ENCODE measurements around the gene KIFAP3. TPM values are rescaled to one million over a fixed set of nuclear protein-coding genes. Genes with fewer than 3 reads are reported as not detected.
"Not testable (repeated sequence)": the region's sequence is repeated elsewhere in the genome, so short reads cannot be mapped to it uniquely, and the experiment has no call there.

Gene KIFAP3
- total RNA-seq, 1 donor from 2014 or later, result 15.1 TPM

DNA sequence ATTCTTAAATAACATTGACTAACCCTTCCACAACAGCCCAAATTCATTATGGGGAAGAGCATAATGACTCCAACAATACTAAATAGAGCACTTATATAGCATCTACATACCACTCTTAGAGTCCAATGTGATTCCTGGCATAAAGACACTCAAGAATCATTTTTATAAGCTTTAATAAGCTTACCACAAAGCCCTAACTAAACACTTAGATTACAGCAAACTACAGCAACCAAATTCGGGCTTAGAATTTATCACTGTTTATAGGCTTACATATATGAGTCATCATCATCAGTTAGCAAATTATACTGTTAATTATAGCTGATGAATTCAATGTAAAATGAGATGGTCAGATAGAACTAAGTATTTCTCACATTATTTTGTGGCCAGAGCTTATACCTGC lies 188.1 kb downstream of the KIFAP3 start:
- DNase-seq (ENCODE audit: low spot score), result no peak
- intact Hi-C loops (cut with micrococcal nuclease), result no loop called here
- Mint-ChIP-seq H3K4me1 (ENCODE audit: low read depth) (peaks cover 41% of the 10 kb centered on the region), H3K27ac (no peak overlapping the region), H3K27me3 (ENCODE audit: low read depth) (no peaks in the 10 kb centered on the region), H3K9me3 (no peaks in the 10 kb centered on the region), H3K36me3 (ENCODE audit: low read depth) (peaks cover 45% of the 10 kb centered on the region), H3K4me3 (ENCODE audit: low read depth) (no peak overlapping the region)

GRCh38 chr1:169885207-169885606 lies 189.3 kb downstream of the KIFAP3 start:
- intact Hi-C loops (cut with micrococcal nuclease), result no loop called here
- Mint-ChIP-seq H3K27ac (no peak overlapping the region), H3K9me3 (no peaks in the 10 kb centered on the region), H3K4me1 (ENCODE audit: low read depth) (peaks cover 32% of the 10 kb centered on the region), H3K4me3 (ENCODE audit: low read depth) (no peak overlapping the region), H3K36me3 (ENCODE audit: low read depth) (peaks cover 48% of the 10 kb centered on the region), H3K27me3 (ENCODE audit: low read depth) (no peaks in the 10 kb centered on the region)
- no peak for DNase-seq (ENCODE audit: low spot score)

- no peaks in the 10 kb centered on the region for H3K9me3 Mint-ChIP-seq
- peaks cover 28% of the 10 kb centered on the region for H3K4me1 Mint-ChIP-seq (ENCODE audit: low read depth)
- H3K4me3 Mint-ChIP-seq (ENCODE audit: low read depth), result no peak overlapping the region
- H3K27me3 Mint-ChIP-seq (ENCODE audit: low read depth), result no peaks in the 10 kb centered on the region
- DNase-seq (ENCODE audit: low spot score), result no peak
- H3K27ac Mint-ChIP-seq, result no peak overlapping the region
- H3K36me3 Mint-ChIP-seq (ENCODE audit: low read depth), result peaks cover 48% of the 10 kb centered on the region
- intact Hi-C loops (cut with micrococcal nuclease), result no loop called here
Observed at GRCh38 chr1:169884634-169885033, 189.9 kb downstream of the KIFAP3 start.

GRCh38 chr1:169882039-169882511 lies 192.4 kb downstream of the KIFAP3 start:
- Mint-ChIP-seq H3K9me3 (no peaks in the 10 kb centered on the region), H3K36me3 (ENCODE audit: low read depth) (peaks cover 55% of the 10 kb centered on the region), H3K4me1 (ENCODE audit: low read depth) (peaks cover 21% of the 10 kb centered on the region), H3K4me3 (ENCODE audit: low read depth) (no peak overlapping the region), H3K27ac (no peak overlapping the region), H3K27me3 (ENCODE audit: low read depth) (no peaks in the 10 kb centered on the region)
- no peak for DNase-seq (ENCODE audit: low spot score)
- intact Hi-C loops (cut with micrococcal nuclease), result no loop called here

- Mint-ChIP-seq H3K4me1 (ENCODE audit: low read depth) (peaks cover 16% of the 10 kb centered on the region), H3K27ac (peak overlapping the region; percentile 20), H3K4me3 (ENCODE audit: low read depth) (no peak overlapping the region), H3K27me3 (ENCODE audit: low read depth) (no peaks in the 10 kb centered on the region), H3K9me3 (no peaks in the 10 kb centered on the region), H3K36me3 (ENCODE audit: low read depth) (peaks cover 56% of the 10 kb centered on the region)
- DNase-seq (ENCODE audit: low spot score), result no peak
- intact Hi-C loops (cut with micrococcal nuclease), result no loop called here
Observed at GRCh38 chr1:169879034-169879840, 195.3 kb downstream of the KIFAP3 start.

DNA sequence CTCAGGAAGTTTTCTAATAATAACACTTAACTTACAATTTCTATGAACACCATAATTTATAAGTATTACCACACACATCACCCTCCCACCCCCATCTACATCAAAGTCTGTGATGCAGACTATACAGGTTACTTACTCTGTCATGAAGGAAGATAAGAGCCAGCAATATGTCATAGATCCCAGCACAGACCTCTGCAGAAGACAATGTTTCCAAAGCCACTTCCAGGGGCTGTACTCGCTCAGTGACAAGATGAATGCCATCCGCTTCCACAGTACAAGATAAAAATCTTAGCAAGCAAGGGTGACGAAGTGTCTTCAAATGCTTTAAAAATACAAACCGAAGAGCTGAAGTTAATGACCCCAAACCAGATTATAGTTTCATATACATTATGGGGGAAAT lies 196.0 kb downstream of the KIFAP3 start:
- Mint-ChIP-seq H3K9me3 (no peaks in the 10 kb centered on the region), H3K36me3 (ENCODE audit: low read depth) (peaks cover 64% of the 10 kb centered on the region), H3K4me1 (ENCODE audit: low read depth) (peaks cover 24% of the 10 kb centered on the region)

GRCh38 chr1:169877800-169878491 lies 196.5 kb downstream of the KIFAP3 start:
- H3K27me3 Mint-ChIP-seq (ENCODE audit: low read depth), result no peaks in the 10 kb centered on the region
- H3K36me3 Mint-ChIP-seq (ENCODE audit: low read depth), result peaks cover 65% of the 10 kb centered on the region
- peaks cover 4% of the 10 kb centered on the region for H3K9me3 Mint-ChIP-seq
- intact Hi-C loops (cut with micrococcal nuclease), result no loop called here
- H3K27ac Mint-ChIP-seq, result no peak overlapping the region
- DNase-seq (ENCODE audit: low spot score), result no peak
- H3K4me3 Mint-ChIP-seq (ENCODE audit: low read depth), result no peak overlapping the region
- peaks cover 26% of the 10 kb centered on the region for H3K4me1 Mint-ChIP-seq (ENCODE audit: low read depth)

More for the DNA sequence above, 196.0 kb downstream of the KIFAP3 start:
- intact Hi-C loops (cut with micrococcal nuclease), result no loop called here
- no peak for DNase-seq (ENCODE audit: low spot score)
- Mint-ChIP-seq H3K27me3 (ENCODE audit: low read depth) (no peaks in the 10 kb centered on the region), H3K27ac (peak overlapping the region; percentile 20), H3K4me3 (ENCODE audit: low read depth) (no peak overlapping the region)

GRCh38 chr1:169874229-169874628 lies 200.3 kb downstream of the KIFAP3 start:
- no peaks in the 10 kb centered on the region for H3K27me3 Mint-ChIP-seq (ENCODE audit: low read depth)
- H3K4me3 Mint-ChIP-seq (ENCODE audit: low read depth), result no peak overlapping the region
- no peak overlapping the region for H3K27ac Mint-ChIP-seq
- H3K9me3 Mint-ChIP-seq, result peaks cover 13% of the 10 kb centered on the region
- peaks cover 24% of the 10 kb centered on the region for H3K4me1 Mint-ChIP-seq (ENCODE audit: low read depth)
- intact Hi-C loops (cut with micrococcal nuclease), result no loop called here
- H3K36me3 Mint-ChIP-seq (ENCODE audit: low read depth), result peaks cover 86% of the 10 kb centered on the region
- DNase-seq (ENCODE audit: low spot score), result no peak

- H3K36me3 Mint-ChIP-seq (ENCODE audit: low read depth), result peaks cover 86% of the 10 kb centered on the region
- peaks cover 13% of the 10 kb centered on the region for H3K9me3 Mint-ChIP-seq
- H3K4me1 Mint-ChIP-seq (ENCODE audit: low read depth), result peaks cover 21% of the 10 kb centered on the region
- intact Hi-C loops (cut with micrococcal nuclease), result no loop called here
- H3K27me3 Mint-ChIP-seq (ENCODE audit: low read depth), result no peaks in the 10 kb centered on the region
- H3K4me3 Mint-ChIP-seq (ENCODE audit: low read depth), result no peak overlapping the region
- DNase-seq (ENCODE audit: low spot score), result no peak
- no peak overlapping the region for H3K27ac Mint-ChIP-seq
Observed at GRCh38 chr1:169873582-169874199, 200.8 kb downstream of the KIFAP3 start.

GRCh38 chr1:169872906-169873305 lies 201.6 kb downstream of the KIFAP3 start:
- intact Hi-C loops (cut with micrococcal nuclease), result no loop called here
- peaks cover 19% of the 10 kb centered on the region for H3K4me1 Mint-ChIP-seq (ENCODE audit: low read depth)
- no peak for DNase-seq (ENCODE audit: low spot score)
- H3K27me3 Mint-ChIP-seq (ENCODE audit: low read depth), result no peaks in the 10 kb centered on the region
- peaks cover 13% of the 10 kb centered on the region for H3K9me3 Mint-ChIP-seq
- H3K27ac Mint-ChIP-seq, result no peak overlapping the region
- H3K36me3 Mint-ChIP-seq (ENCODE audit: low read depth), result peaks cover 85% of the 10 kb centered on the region
- no peak overlapping the region for H3K4me3 Mint-ChIP-seq (ENCODE audit: low read depth)

- Mint-ChIP-seq H3K36me3 (ENCODE audit: low read depth) (peaks cover 82% of the 10 kb centered on the region), H3K4me1 (ENCODE audit: low read depth) (peaks cover 18% of the 10 kb centered on the region), H3K9me3 (peaks cover 13% of the 10 kb centered on the region)
- H3K27me3 Mint-ChIP-seq (ENCODE audit: low read depth); DNase-seq (ENCODE audit: low spot score); H3K27ac Mint-ChIP-seq; H3K4me3 Mint-ChIP-seq (ENCODE audit: low read depth); intact Hi-C loops (cut with micrococcal nuclease): not testable (repeated sequence)
Observed at GRCh38 chr1:169871988-169872387, 202.5 kb downstream of the KIFAP3 start.
